Ovary (tissue), 9 donors: ENCODE measurements around the gene TMEM217. TPM values are rescaled to one million over a fixed set of nuclear protein-coding genes. Genes with fewer than 3 reads are reported as not detected.
"Not testable (repeated sequence)": the region's sequence is repeated elsewhere in the genome, so short reads cannot be mapped to it uniquely, and the experiment has no call there.

ENCODE experiments used
- DNase-seq, 5 donors: peaks; one replicate each; pipeline ENCODE4 v3.0.0-alpha.2; 2019 to 2020
- H3K27ac ChIP-seq, 2 donors: fragments of 200-600 bp; one replicate each; pipeline versions ENCODE4 v1.5.1 to v1.8.0; 2019 to 2022
- H3K27me3 ChIP-seq: fragments of 200-600 bp; one replicate; pipeline ENCODE4 v1.8.0; 2022
- H3K36me3 ChIP-seq: fragments of 200-600 bp; sonication (generic); one replicate; pipeline ENCODE4 v1.5.1; 2019
- H3K4me1 ChIP-seq: one replicate; pipeline ENCODE4 v1.8.1; 2013; ENCODE audit warnings: mild to moderate bottlenecking, moderate library complexity; ENCODE audit not compliant: insufficient read depth
- H3K4me3 ChIP-seq: fragments of 200-600 bp; sonication (generic); one replicate; pipeline ENCODE4 v1.5.1; 2017
- H3K9me3 ChIP-seq, 2 donors: fragments of 200-600 bp in 1 of 2; sonication (generic) in 1 of 2; one replicate each; pipeline versions ENCODE4 v1.5.1 to v1.8.1; 2013 to 2019; ENCODE audit warnings: mild to moderate bottlenecking in 1 of 2, moderate library complexity in 1 of 2
- EP300 ChIP-seq: sonication (generic); formaldehyde crosslinking; IDR thresholded peaks from one replicate; pipeline ENCODE4 v1.6.1; 2017; ENCODE audit warnings: antibody characterized with exemption
- POLR2A ChIP-seq: fragments of 450-650 bp; IDR thresholded peaks from one replicate; pipeline ENCODE4 v1.6.1; 2017; ENCODE audit warnings: antibody characterized with exemption, mild to moderate bottlenecking, moderate library complexity
- WGBS, 3 donors: extraction: QIAGEN DNeasy Blood & Tissue Kit in 1 of 3; methylation state at CpG; one replicate each; pipeline versions ENCODE4 v1.1.5 to v1.1.7; 2013 to 2017; 5-methylcytosine and 5-hydroxymethylcytosine counted together
- intact Hi-C, 4 donors: fragments of 100-400 bp; cut with DNase I; formaldehyde crosslinking; loops; one replicate each; pipeline versions ENCODE4 v1.11.0 to v1.15.1; 2022 to 2023
- polyA plus RNA-seq, 2 donors: library from polyadenylated mRNA; stranded (reverse); fragments of 200-250 nt in 1 of 2; fragments of 350-450 nt in 1 of 2; fragmentation: Illumina TruSeq in 1 of 2; extraction: RNeasy Lipid Tissue Mini Kit (QIAGEN cat#74804) in 1 of 2; gene quantifications; one replicate each; pipeline ENCODE4 v1.2.3, GENCODE V29; 2013 to 2014
- total RNA-seq, 7 donors: library from RNA; depleted of rRNA in 2 of 7; stranded (reverse); fragments of >200 nt in 2 of 7; fragmentation: NEBNext Ultra II Directional in 3 of 7; extraction: Animal tissue kit (Norgen Biotek cat#: 25700) in 3 of 7; gene quantifications; one replicate each; pipeline versions ENCODE4 v1.1.0 to v1.2.4, GENCODE V29; 2016 to 2023
- TF ChIP-seq, protein P1 (sequence below), 3 donors: fragments of 450-650 bp in 2 of 3; fragments of 200-600 bp in 1 of 3; IDR thresholded peaks; one replicate each; pipeline versions ENCODE4 v1.5.1 to v1.8.0; 2016 to 2022; ENCODE audit warnings: antibody characterized with exemption in 3 of 3, mild to moderate bottlenecking in 1 of 3
- donor health status: DM: no; HTN: no; CAD: no; lungs with moderate emphysema.
- donor health status: DM: no; HTN: no; CAD: no.
- donor health status: Bipolar disorder and iron deficiency.
- donor health status: DM: yes; HTN: yes; CAD: no.
- donor health status: DM: no; HTN: no; CAD: no.
- donor health status: DM: yes; HTN: yes; CAD: no.

TMEM217 gene
- total and polyA plus RNA-seq, 9 donors, result 0.39 to 4.6 (median 1.5) TPM

DNA sequence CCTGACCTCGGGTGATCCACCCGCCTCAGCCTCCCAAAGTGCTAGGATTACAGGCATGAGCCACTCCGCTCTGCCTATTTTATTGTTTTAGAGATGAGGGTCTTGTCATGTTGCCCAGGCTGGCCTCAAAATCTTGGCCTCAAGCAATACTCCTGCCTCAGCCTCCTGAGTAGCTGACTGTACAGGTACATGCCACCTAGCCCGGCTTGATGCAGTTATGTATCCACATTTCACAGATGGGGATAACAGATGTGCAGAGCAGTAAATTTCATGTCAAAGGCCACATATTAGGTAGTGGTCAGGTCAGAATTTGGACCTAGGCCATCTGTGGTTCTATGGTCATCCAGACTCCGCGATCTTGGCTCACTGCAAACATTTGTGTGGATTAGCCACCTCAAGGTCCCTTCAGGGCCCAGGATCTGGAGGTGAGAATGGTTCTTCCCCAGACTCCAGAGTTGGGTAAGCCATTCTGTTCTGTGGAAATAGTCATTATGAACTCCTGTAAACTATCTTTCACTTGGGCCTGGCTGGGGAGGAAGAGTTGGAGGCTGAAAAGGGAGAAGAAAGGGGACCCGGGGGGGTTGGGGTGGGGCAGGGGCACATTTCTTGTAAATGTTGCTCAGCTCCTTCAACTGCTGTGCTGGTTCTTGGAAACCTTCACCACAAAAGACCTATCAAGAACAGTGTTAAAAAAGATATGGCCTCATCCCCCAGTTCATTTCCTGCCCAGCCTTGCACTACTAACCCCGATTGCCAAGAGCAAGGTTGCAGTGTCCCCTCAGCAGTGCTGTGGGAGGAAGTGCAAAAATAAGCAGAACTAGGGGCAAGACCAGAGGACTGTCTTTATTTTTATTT, 75.0 kb downstream of the TMEM217 start:
- no peak overlapping the region for H3K27ac ChIP-seq
- no peaks in the 10 kb centered on the region for H3K4me1 ChIP-seq
- intact Hi-C loops, result no loop called here
- no peaks in the 10 kb centered on the region for H3K27me3 ChIP-seq
- 70 to 72% (median 71%) methylated on average over 8 of the region's 8 CpGs for WGBS, 3 donors
- DNase-seq, result no peak
- H3K36me3 ChIP-seq, result no peaks in the 10 kb centered on the region
- no peak for TF ChIP-seq POLR2A
- TF ChIP-seq, protein P1, sequence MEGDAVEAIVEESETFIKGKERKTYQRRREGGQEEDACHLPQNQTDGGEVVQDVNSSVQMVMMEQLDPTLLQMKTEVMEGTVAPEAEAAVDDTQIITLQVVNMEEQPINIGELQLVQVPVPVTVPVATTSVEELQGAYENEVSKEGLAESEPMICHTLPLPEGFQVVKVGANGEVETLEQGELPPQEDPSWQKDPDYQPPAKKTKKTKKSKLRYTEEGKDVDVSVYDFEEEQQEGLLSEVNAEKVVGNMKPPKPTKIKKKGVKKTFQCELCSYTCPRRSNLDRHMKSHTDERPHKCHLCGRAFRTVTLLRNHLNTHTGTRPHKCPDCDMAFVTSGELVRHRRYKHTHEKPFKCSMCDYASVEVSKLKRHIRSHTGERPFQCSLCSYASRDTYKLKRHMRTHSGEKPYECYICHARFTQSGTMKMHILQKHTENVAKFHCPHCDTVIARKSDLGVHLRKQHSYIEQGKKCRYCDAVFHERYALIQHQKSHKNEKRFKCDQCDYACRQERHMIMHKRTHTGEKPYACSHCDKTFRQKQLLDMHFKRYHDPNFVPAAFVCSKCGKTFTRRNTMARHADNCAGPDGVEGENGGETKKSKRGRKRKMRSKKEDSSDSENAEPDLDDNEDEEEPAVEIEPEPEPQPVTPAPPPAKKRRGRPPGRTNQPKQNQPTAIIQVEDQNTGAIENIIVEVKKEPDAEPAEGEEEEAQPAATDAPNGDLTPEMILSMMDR (IDR thresholded peaks at IDR 0.05), result no peak
- TF ChIP-seq EP300, result no peak
- H3K4me3 ChIP-seq, result no peak overlapping the region
- no peaks in the 10 kb centered on the region for H3K9me3 ChIP-seq

- WGBS, 3 donors, result 92 to 95% (median 94%) methylated on average over 4 of the region's 4 CpGs
- not testable (repeated sequence) for DNase-seq
Observed at GRCh38 chr6:37180610-37181009, 77.3 kb downstream of the TMEM217 start.

GRCh38 chr6:37180075-37180474, 77.9 kb downstream of the TMEM217 start:
- intact Hi-C loops, result no loop called here
- Histone ChIP-seq H3K4me3 (no peak overlapping the region), H3K27ac (no peak overlapping the region), H3K9me3 (no peaks in the 10 kb centered on the region), H3K36me3 (no peaks in the 10 kb centered on the region), H3K27me3 (no peaks in the 10 kb centered on the region), H3K4me1 (no peaks in the 10 kb centered on the region)
- 78 to 83% (median 80%) methylated on average over 2 of the region's 2 CpGs for WGBS, 3 donors
- no peak for DNase-seq
- TF ChIP-seq POLR2A, result no peak
- TF ChIP-seq, protein P1 (IDR thresholded peaks at IDR 0.05), result no peak
- no peak for TF ChIP-seq EP300

More at GRCh38 chr6:37180610-37181009, 77.3 kb downstream of the TMEM217 start:
- H3K4me3 ChIP-seq, H3K4me1 ChIP-seq, intact Hi-C loops, H3K27me3 ChIP-seq, H3K27ac ChIP-seq, H3K9me3 ChIP-seq, H3K36me3 ChIP-seq: not testable (repeated sequence)

- Histone ChIP-seq H3K4me1 (no peaks in the 10 kb centered on the region), H3K4me3 (no peak overlapping the region), H3K27ac (no peak overlapping the region), H3K27me3 (no peaks in the 10 kb centered on the region), H3K36me3 (no peaks in the 10 kb centered on the region), H3K9me3 (no peaks in the 10 kb centered on the region)
- TF ChIP-seq POLR2A (no peak), EP300 (no peak)
- TF ChIP-seq, protein P1 (IDR thresholded peaks at IDR 0.05), result no peak
- DNase-seq, result no peak
- WGBS, 3 donors, result 89 to 91% (median 91%) methylated on average over 8 of the region's 8 CpGs
- intact Hi-C loops, result no loop called here
Observed at GRCh38 chr6:37177935-37178517, 79.9 kb downstream of the TMEM217 start.
